SK-N-SH (cell line): ENCODE measurements around the gene OBP2A.

Experiments
- NFIC ChIP-seq: IDR thresholded peaks from 2 replicates; pipeline ENCODE4 v1.4.0; 2012; ENCODE audit warnings: borderline replicate concordance
- TF ChIP-seq, protein P1 (sequence below): fragments of 200-600 bp; sonication (generic); IDR thresholded peaks from 2 replicates; pipeline ENCODE4 v1.6.1; 2017; ENCODE audit warnings: antibody characterized with exemption, mild to moderate bottlenecking, moderate library complexity

DNA sequence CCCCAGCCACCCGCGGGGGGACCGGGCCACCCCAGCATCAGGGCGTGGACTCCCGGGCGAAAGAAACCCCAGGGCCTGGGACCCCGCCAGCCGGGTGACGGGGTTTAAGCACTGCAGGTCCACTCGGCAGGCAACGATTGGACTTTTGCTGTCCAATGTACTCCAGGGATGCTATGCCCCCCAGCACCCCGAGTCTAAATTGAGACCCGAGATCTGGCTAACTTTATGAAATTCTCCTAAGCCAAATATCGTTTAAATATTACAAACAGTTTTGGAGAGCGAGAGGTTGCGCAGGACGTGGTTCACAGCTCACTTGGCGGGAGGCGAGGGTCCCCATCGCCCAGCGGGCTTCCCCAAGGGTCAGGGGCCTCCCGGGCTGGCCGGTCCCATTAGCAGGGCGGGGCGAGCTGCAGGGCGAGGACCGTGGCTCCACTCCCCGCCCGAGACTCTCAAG, 45.8 kb upstream of the OBP2A start:
- TF ChIP-seq NFIC = no peak
- TF ChIP-seq, protein P1, sequence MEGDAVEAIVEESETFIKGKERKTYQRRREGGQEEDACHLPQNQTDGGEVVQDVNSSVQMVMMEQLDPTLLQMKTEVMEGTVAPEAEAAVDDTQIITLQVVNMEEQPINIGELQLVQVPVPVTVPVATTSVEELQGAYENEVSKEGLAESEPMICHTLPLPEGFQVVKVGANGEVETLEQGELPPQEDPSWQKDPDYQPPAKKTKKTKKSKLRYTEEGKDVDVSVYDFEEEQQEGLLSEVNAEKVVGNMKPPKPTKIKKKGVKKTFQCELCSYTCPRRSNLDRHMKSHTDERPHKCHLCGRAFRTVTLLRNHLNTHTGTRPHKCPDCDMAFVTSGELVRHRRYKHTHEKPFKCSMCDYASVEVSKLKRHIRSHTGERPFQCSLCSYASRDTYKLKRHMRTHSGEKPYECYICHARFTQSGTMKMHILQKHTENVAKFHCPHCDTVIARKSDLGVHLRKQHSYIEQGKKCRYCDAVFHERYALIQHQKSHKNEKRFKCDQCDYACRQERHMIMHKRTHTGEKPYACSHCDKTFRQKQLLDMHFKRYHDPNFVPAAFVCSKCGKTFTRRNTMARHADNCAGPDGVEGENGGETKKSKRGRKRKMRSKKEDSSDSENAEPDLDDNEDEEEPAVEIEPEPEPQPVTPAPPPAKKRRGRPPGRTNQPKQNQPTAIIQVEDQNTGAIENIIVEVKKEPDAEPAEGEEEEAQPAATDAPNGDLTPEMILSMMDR = no peak
